ENCODE results near the gene MRPL30.
"Not testable (repeated sequence)": the region's sequence is repeated elsewhere in the genome, so short reads cannot be mapped to it uniquely, and the experiment has no call there.

MRPL30 gene

GRCh38 chr2:99184811-99185210 is 3.8 kb downstream of the MRPL30 start:
- TF ChIP-seq CTCF (IDR thresholded peaks at IDR 0.05; ENCODE audit: borderline replicate concordance, control extremely low read depth, extremely low read depth, insufficient read depth, missing control alignments): no peak
- DNase-seq (ENCODE audit: low spot score): no peak
- in situ Hi-C loops (cut with MboI; ENCODE audit: low sequenced_read_pairs, unreplicated experiment): loop anchor here (25.0 kb wide), 1 partner anchor 302 kb away; the partner anchor contains the start of gene REV1

- DNase-seq (ENCODE audit: low spot score): no peak
- in situ Hi-C loops (cut with MboI; ENCODE audit: low sequenced_read_pairs, unreplicated experiment): loop anchor here (25.0 kb wide), 1 partner anchor 300 kb away; the partner anchor contains the start of gene REV1
- TF ChIP-seq CTCF (IDR thresholded peaks at IDR 0.05; ENCODE audit: borderline replicate concordance, control extremely low read depth, extremely low read depth, insufficient read depth, missing control alignments): no peak
Measured at GRCh38 chr2:99187011-99187410, 6.0 kb downstream of the MRPL30 start.

- in situ Hi-C loops (cut with MboI; ENCODE audit: low sequenced_read_pairs, unreplicated experiment): loop anchor here (25.0 kb wide), 1 partner anchor 299 kb away; the partner anchor contains the start of gene REV1
- DNase-seq (ENCODE audit: low spot score): no peak
- TF ChIP-seq CTCF (IDR thresholded peaks at IDR 0.05; ENCODE audit: borderline replicate concordance, control extremely low read depth, extremely low read depth, insufficient read depth, missing control alignments): no peak
Measured at GRCh38 chr2:99188357-99188756, 7.4 kb downstream of the MRPL30 start.

GRCh38 chr2:99190548-99190947 is 9.6 kb downstream of the MRPL30 start:
- DNase-seq (ENCODE audit: low spot score): no peak
- no peak for TF ChIP-seq CTCF (IDR thresholded peaks at IDR 0.05; ENCODE audit: borderline replicate concordance, control extremely low read depth, extremely low read depth, insufficient read depth, missing control alignments)
- in situ Hi-C loops (cut with MboI; ENCODE audit: low sequenced_read_pairs, unreplicated experiment): loop anchor here (25.0 kb wide), 1 partner anchor 297 kb away; the partner anchor contains the start of gene REV1

GRCh38 chr2:99192364-99192763 is 11.4 kb downstream of the MRPL30 start:
- in situ Hi-C loops (cut with MboI; ENCODE audit: low sequenced_read_pairs, unreplicated experiment): loop anchor here (25.0 kb wide), 1 partner anchor 295 kb away; the partner anchor contains the start of gene REV1
- not testable (repeated sequence) for DNase-seq (ENCODE audit: low spot score)

GRCh38 chr2:99198103-99198841 is 17.3 kb downstream of the MRPL30 start:
- DNase-seq (ENCODE audit: low spot score): no peak
- in situ Hi-C loops (cut with MboI; ENCODE audit: low sequenced_read_pairs, unreplicated experiment): loop anchor here (25.0 kb wide), 1 partner anchor 289 kb away; the partner anchor contains the start of gene REV1
- no peak for TF ChIP-seq CTCF (IDR thresholded peaks at IDR 0.05; ENCODE audit: borderline replicate concordance, control extremely low read depth, extremely low read depth, insufficient read depth, missing control alignments)

GRCh38 chr2:99200076-99200800 is 19.3 kb downstream of the MRPL30 start:
- DNase-seq (ENCODE audit: low spot score): no peak
- in situ Hi-C loops (cut with MboI; ENCODE audit: low sequenced_read_pairs, unreplicated experiment): no loop called here
- no peak for TF ChIP-seq CTCF (IDR thresholded peaks at IDR 0.05; ENCODE audit: borderline replicate concordance, control extremely low read depth, extremely low read depth, insufficient read depth, missing control alignments)

Measured in GM13976 (cell line).